HFF-Myc (cell line): ENCODE measurements around the gene MYLK.

Source experiments
- DNase-seq: peaks from one replicate; pipeline ENCODE4 v3.0.0-alpha.2; 2011; ENCODE audit warnings: low read depth; ENCODE audit errors: extremely low read depth
- H3K4me3 ChIP-seq: replicated peaks from 2 replicates; pipeline ENCODE4 v1.5.1; 2011; ENCODE audit warnings: low read depth, mild to moderate bottlenecking, control low read depth, low read length
- CTCF ChIP-seq: IDR thresholded peaks from 2 replicates; pipeline ENCODE4 v1.5.1; 2012; ENCODE audit warnings: mild to moderate bottlenecking, low read depth, low read length, control low read depth; ENCODE audit errors: missing control alignments

Gene MYLK

DNA sequence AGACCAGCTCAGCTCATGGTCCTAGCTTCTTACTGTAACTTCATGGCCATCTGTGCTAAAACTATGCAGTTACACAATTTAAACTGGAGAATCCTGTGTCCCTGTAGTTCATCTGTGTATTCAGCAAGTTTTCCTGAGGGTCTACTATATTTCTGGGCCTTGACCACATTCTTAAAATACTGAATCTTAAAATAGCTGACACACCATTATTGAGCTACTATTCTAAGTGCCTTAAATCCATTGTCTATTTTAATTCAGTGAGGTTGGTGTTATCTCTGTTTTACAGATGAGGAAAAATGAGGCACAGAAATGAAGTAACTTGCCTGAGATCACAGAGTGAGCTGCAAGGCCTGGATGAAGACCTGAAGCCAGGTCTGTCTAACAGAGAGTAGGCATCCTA lies 22.0 kb downstream of the MYLK start:
- TF ChIP-seq CTCF = no peak
- DNase-seq = no peak
- no peak overlapping the region for H3K4me3 ChIP-seq

DNA sequence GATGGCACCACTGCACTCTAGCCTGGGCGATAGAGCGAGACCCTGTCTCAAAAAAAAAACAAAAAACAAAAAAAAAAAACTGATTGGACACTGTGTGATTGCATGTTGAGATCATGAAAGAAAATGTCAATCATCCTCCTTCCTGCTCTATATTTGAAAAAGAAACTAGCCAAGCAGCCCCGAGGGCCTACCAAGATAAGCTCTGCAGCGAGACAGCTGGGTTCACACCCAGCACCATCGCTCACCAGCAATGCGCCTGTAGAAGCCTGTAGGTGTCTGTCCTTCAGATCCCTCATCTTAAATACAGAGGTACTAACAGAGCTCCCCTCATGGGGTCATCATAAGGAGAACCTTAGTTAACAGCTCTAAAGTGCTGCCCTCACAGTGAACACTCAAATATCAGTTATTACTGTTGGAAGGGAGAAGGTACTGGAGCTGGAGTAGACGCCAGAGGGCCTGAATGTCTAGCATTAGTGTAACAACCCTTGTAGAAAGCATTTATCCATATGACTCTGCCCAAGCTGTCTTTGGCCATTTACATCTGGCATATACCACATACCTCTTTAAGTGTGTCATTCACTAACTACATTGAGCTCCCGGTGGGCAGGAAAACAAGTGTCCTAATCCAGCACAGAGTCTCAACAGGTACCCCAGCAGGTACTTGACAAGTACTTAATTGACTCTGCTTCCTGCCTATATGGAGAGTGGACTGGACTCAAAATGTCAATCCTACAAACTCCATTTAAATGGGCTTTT lies 22.9 kb downstream of the MYLK start:
- no peak for DNase-seq

GRCh38 chr3:123859177-123859576 lies 25.0 kb downstream of the MYLK start:
- DNase-seq = no peak
- TF ChIP-seq CTCF = no peak

More for the DNA sequence above, 22.9 kb downstream of the MYLK start:
- H3K4me3 ChIP-seq = no peak overlapping the region
- no peak for TF ChIP-seq CTCF

GRCh38 chr3:123854905-123855304 lies 29.2 kb downstream of the MYLK start:
- no peak for TF ChIP-seq CTCF
- DNase-seq = no peak
- no peak overlapping the region for H3K4me3 ChIP-seq

More at GRCh38 chr3:123859177-123859576, 25.0 kb downstream of the MYLK start:
- no peak overlapping the region for H3K4me3 ChIP-seq

GRCh38 chr3:123853686-123854372 lies 30.3 kb downstream of the MYLK start:
- no peak for DNase-seq
- H3K4me3 ChIP-seq = no peak overlapping the region
- TF ChIP-seq CTCF = no peak

DNA sequence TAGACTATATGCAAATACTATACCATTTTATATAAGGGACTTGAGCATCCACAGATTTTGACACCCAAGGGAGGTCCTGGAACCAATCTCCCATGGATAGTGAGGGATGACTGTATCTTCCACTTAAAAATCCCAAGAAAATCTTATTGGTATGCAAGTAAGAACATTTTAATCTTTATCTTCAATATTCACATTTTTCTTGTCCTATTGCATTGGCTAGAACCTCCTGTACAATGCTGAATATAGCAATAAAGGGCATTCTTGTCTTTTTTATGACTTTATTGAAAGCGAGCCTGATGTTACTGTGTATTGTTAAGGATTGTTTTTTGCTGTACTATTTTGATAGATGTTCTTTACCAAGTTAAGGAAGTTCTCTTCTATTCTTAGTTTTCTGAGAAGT lies 36.9 kb downstream of the MYLK start:
- DNase-seq = no peak
- no peak for TF ChIP-seq CTCF
- no peak overlapping the region for H3K4me3 ChIP-seq
